ENCODE data around the gene COL27A1.

DNA sequence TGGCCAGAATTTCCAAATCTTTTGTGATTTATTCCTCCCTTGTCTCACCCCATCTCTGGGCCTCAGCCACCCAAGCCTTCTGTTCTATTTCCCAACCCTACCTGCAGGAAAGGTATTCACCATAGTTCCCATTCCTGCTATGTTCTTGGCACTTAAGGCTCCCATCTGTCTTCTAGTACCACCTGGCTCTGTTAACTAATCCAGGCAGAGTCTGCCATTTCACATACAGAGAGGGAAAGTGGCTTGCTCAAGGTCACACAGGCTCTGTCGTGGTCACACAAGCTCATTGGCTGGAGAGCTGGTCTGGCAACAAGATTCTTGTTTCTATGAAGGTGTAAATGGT is 35.2 kb downstream of the COL27A1 start:
- TF ChIP-seq, protein P1, sequence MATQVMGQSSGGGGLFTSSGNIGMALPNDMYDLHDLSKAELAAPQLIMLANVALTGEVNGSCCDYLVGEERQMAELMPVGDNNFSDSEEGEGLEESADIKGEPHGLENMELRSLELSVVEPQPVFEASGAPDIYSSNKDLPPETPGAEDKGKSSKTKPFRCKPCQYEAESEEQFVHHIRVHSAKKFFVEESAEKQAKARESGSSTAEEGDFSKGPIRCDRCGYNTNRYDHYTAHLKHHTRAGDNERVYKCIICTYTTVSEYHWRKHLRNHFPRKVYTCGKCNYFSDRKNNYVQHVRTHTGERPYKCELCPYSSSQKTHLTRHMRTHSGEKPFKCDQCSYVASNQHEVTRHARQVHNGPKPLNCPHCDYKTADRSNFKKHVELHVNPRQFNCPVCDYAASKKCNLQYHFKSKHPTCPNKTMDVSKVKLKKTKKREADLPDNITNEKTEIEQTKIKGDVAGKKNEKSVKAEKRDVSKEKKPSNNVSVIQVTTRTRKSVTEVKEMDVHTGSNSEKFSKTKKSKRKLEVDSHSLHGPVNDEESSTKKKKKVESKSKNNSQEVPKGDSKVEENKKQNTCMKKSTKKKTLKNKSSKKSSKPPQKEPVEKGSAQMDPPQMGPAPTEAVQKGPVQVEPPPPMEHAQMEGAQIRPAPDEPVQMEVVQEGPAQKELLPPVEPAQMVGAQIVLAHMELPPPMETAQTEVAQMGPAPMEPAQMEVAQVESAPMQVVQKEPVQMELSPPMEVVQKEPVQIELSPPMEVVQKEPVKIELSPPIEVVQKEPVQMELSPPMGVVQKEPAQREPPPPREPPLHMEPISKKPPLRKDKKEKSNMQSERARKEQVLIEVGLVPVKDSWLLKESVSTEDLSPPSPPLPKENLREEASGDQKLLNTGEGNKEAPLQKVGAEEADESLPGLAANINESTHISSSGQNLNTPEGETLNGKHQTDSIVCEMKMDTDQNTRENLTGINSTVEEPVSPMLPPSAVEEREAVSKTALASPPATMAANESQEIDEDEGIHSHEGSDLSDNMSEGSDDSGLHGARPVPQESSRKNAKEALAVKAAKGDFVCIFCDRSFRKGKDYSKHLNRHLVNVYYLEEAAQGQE (IDR thresholded peaks at IDR 0.05; ENCODE audit: insufficient read depth in 1 of 2, low read depth in 2 of 2, low read length in 2 of 2) = no peak
- TF ChIP-seq SIN3A (IDR thresholded peaks at IDR 0.05; ENCODE audit: borderline replicate concordance, insufficient read depth, low read length) = no peak
